ENCODE results near the gene GRAMD1B.
"Not testable (repeated sequence)": the region's sequence is repeated elsewhere in the genome, so short reads cannot be mapped to it uniquely, and the experiment has no call there.

GRAMD1B gene

DNA sequence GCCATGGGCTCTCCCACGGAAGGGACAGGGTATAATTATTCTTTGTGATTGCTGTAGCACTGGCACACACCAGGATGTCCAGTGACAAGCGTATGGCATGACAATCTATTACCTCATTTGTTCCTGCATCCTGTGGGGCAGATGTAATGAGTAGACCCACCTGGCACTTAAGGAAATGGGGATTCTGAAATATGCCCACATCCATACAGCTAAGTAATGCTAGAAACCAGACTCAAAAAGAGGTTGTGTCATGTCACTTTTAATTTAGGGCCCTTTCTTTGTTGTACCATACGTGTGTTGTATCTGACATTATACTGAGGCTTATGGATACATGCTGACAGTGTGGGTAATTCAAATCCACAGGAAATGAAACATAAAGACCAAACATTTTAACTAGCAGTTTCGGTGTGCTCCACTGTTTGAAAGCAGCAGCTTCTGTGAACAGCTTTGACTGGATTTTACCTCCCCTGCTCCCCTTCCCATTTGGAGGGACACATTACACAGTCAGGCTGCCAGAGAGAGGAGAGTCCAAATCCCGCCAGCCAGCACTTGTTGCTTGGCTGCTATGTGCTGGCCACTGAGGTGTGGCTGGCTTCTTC lies 21.2 kb downstream of the GRAMD1B start:
- peak; percentile 40 for DNase-seq (ENCODE audit: low read depth)
- TF ChIP-seq, protein P1, sequence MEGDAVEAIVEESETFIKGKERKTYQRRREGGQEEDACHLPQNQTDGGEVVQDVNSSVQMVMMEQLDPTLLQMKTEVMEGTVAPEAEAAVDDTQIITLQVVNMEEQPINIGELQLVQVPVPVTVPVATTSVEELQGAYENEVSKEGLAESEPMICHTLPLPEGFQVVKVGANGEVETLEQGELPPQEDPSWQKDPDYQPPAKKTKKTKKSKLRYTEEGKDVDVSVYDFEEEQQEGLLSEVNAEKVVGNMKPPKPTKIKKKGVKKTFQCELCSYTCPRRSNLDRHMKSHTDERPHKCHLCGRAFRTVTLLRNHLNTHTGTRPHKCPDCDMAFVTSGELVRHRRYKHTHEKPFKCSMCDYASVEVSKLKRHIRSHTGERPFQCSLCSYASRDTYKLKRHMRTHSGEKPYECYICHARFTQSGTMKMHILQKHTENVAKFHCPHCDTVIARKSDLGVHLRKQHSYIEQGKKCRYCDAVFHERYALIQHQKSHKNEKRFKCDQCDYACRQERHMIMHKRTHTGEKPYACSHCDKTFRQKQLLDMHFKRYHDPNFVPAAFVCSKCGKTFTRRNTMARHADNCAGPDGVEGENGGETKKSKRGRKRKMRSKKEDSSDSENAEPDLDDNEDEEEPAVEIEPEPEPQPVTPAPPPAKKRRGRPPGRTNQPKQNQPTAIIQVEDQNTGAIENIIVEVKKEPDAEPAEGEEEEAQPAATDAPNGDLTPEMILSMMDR (IDR thresholded peaks at IDR 0.05; ENCODE audit: low read length, missing control alignments), result no peak
- H3K4me3 ChIP-seq (replicated peaks; ENCODE audit: low read depth, low read length), result no peak overlapping the region

DNA sequence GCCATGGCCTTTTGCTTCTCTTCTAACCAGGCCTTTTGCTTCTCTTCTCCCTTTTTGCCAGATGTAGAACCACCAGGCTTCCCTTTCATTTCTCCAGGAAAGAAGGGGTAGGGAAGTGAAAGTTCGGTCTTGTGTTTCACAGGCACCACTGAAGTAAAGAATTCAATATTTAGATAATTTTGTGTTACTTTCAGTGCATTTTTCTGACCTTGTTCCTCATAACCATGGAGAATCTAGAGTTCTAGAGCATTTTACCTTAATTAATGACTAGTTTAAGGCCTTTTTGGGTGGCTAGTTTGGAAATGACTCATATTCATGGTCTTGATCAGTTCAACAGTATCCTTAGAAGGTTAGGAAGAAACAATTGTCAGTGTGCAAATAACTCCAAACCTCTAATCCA lies 22.7 kb downstream of the GRAMD1B start:
- no peak for DNase-seq (ENCODE audit: low read depth)
- H3K4me3 ChIP-seq (replicated peaks; ENCODE audit: low read depth, low read length), result no peak overlapping the region
- TF ChIP-seq, protein P1 (IDR thresholded peaks at IDR 0.05; ENCODE audit: low read length, missing control alignments), result no peak

DNA sequence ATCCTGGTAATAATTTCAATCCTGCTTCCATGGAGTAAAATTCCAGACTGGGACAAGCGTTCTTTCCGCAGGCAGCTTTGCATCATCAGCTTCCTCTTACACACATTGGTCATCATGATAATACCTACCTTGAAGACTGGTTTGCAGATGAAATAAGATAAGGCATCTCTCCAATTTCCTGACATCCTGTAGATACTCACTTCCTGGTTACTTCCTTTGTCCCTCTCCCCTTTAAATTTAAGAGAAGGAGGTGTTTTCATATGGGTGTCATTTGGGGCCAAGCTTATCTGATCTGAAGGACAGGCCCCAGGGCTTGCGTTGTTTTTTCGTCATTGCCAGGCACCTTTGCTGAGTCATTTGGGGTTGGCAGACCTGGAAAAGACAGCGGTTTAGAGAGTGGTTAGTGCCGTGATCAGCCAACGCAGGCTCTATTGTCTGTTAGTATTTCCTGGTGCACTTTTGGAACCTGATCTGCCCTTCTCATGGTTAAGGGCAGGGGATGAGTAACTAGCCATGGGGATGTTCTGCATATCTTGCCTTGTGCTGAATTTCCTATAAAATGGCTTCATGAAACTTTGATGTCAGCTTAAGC lies 24.1 kb downstream of the GRAMD1B start:
- peak; percentile 96 for DNase-seq (ENCODE audit: low read depth)
- TF ChIP-seq, protein P1 (IDR thresholded peaks at IDR 0.05; ENCODE audit: low read length, missing control alignments), result no peak

DNA sequence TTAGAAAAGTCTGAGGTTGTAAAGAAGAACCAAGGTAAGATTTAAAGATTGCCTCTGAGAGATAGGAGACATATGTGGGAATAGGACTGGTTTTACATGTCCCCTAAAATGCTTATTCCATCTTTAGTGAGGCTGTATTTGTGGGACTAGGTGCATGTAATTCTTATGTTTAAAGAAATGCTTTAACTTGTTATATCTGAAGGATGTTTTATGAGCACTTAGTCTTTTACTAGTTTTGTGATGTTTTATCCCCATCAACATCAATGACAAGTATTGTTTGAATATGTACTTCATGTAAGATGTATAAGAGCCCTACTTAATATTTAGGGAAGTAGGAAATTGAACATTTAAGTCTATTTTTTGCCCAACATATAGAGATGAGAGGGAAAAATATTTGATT lies 24.7 kb downstream of the GRAMD1B start:
- no peak for DNase-seq (ENCODE audit: low read depth)
- H3K4me3 ChIP-seq (replicated peaks; ENCODE audit: low read depth, low read length), result peak overlapping the region; percentile 19
- TF ChIP-seq, protein P1 (IDR thresholded peaks at IDR 0.05; ENCODE audit: low read length, missing control alignments), result no peak

More for the DNA sequence above, 24.1 kb downstream of the GRAMD1B start:
- peak overlapping the region; percentile 19 for H3K4me3 ChIP-seq (replicated peaks; ENCODE audit: low read depth, low read length)

DNA sequence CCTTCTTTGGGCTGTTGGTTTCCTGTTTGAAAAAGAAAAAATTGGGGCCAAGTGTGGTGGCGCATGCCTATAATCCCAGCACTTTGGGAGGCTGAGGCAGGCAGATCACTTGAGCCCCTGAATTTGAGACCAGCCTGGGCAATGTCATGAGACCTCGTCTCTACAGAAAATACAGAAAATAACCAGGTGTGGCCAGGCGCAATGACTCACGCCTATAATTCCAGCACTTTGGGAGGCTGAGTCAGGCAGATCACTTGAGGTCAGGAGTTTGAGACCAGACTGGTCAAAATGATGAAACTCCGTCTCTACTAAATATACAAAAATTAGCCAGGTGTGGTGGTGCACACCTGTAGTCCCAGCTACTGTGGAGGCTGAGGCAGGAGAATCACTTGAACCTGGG lies 26.4 kb downstream of the GRAMD1B start:
- not testable (repeated sequence) for H3K4me3 ChIP-seq (replicated peaks; ENCODE audit: low read depth, low read length); DNase-seq (ENCODE audit: low read depth)

DNA sequence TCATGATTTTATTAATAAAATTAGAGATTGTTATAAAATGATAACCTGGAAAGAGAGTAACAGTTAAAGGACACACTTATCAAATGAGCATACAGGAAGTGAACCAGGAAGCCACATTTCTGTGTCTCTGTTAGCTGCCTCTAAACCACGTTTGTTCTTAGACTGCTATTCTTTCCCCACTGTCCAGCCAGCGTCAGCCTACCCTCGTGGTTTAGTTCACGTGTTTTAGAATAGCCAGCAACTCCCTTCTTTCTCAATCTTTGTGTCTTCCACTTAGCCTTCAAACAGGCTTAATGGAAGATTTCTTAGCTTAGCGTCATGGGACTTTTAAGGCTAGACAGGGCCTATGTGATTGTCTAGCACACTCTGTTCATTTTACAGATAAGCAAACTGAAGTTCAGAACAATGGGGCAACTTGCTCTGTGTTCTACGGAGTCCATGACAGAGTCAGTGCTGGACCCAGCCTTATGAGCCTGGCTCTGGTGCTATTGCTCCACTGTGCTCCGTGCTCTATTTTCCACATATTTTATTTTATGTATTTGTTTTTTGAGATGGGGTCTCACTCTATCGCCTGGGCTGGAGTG lies 27.2 kb downstream of the GRAMD1B start:
- TF ChIP-seq, protein P1 (IDR thresholded peaks at IDR 0.05; ENCODE audit: low read length, missing control alignments), result no peak
- DNase-seq (ENCODE audit: low read depth), result peak; percentile 83
- no peak overlapping the region for H3K4me3 ChIP-seq (replicated peaks; ENCODE audit: low read depth, low read length)

DNA sequence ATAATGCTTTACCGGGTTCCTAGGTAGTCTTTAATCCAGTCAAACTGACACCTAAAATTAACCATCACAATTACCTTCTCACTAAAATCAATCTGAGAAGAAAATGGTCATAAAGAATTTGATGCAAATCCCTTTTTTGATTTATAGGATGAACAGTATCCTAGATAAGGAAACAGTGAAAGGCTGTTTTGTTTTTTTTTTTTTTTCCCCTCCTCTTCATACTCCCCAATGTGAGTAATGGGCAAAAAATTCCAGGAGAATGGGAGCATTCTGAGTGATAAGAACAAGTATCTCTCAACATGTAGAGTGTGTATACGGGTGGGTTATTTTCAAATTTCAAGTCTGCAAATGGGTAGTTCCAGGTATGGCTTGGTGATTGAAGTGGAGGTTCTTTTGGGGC lies 28.4 kb downstream of the GRAMD1B start:
- TF ChIP-seq, protein P1 (IDR thresholded peaks at IDR 0.05; ENCODE audit: low read length, missing control alignments), result no peak

More for the DNA sequence above, 28.4 kb downstream of the GRAMD1B start:
- no peak overlapping the region for H3K4me3 ChIP-seq (replicated peaks; ENCODE audit: low read depth, low read length)
- no peak for DNase-seq (ENCODE audit: low read depth)
